Keratinocyte (primary cell): ENCODE results near the gene TMEM208.
A peak's percentile ranks its signal among the peaks of the same experiment; 100 is the strongest.

ENCODE experiments used
- EZH2 ChIP-seq: IDR thresholded peaks from one replicate; pipeline ENCODE4 v1.6.1; 2012; ENCODE audit warnings: inconsistent platforms, mild to moderate bottlenecking, low read length, moderate library complexity
- TF ChIP-seq, protein P1 (sequence below), 3 experiments: IDR thresholded peaks in 1 of 3; conservative IDR thresholded peaks in 1 of 3; optimal IDR thresholded peaks in 1 of 3; 2 replicates in 2 of 3; 3 replicates in 1 of 3; pipeline versions ENCODE3 to v1.5.1; 2011; ENCODE audit warnings: low read length in 3 of 3, mild to moderate bottlenecking in 3 of 3, moderate library complexity in 2 of 3, control low read depth in 1 of 3, inconsistent platforms in 1 of 3; ENCODE audit not compliant: insufficient read depth in 2 of 3; ENCODE audit errors: extremely low read depth in 1 of 3

DNA sequence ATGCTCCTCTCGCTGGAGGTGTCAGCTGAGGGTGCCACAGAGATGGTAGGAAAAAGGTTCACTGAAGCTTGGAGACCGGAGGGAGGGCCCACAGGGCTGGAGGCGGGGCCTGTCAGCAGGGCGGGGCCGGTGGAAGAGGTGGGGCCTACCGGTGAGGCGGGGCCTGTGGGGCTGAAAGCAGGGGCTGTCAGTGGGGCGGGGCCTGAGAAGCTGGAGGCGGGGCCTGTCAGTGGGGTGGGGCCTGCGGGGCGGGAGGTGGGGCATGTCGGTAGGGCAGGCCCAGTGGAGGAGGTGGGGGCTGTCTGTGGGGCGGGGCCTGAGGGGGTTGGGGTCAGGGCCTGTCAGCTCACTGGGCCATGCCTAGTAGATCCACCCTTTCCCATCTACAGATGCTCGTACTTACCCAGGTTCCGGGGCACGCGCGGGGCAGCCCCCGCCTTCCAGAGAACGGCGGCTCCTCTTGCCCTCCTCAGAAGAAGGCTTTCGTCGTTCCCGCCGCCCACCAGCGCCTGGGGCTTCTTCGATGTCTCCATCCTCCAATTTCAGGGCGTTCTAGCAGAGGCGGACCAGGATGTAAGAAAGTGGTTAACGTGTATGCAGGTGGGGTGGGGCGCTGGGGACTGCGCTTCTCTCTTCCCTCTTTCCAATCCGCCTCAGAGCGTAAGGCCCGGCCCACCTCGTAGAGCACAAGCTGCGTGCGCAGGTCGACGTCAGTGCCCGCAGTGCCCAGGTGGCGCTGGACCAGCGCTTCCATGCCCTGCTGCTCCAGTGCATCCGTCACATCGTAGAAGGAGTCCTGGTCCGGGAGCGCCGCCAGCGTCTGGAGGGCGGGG lies 9.8 kb downstream of the TMEM208 start:
- TF ChIP-seq, protein P1, sequence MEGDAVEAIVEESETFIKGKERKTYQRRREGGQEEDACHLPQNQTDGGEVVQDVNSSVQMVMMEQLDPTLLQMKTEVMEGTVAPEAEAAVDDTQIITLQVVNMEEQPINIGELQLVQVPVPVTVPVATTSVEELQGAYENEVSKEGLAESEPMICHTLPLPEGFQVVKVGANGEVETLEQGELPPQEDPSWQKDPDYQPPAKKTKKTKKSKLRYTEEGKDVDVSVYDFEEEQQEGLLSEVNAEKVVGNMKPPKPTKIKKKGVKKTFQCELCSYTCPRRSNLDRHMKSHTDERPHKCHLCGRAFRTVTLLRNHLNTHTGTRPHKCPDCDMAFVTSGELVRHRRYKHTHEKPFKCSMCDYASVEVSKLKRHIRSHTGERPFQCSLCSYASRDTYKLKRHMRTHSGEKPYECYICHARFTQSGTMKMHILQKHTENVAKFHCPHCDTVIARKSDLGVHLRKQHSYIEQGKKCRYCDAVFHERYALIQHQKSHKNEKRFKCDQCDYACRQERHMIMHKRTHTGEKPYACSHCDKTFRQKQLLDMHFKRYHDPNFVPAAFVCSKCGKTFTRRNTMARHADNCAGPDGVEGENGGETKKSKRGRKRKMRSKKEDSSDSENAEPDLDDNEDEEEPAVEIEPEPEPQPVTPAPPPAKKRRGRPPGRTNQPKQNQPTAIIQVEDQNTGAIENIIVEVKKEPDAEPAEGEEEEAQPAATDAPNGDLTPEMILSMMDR (optimal IDR thresholded peaks at IDR 0.05 in 1 of 3, IDR thresholded peaks at IDR 0.05 in 1 of 3, conservative IDR thresholded peaks at IDR 0.05 in 1 of 3; ENCODE audit: extremely low read depth in 1 of 3, insufficient read depth in 2 of 3, low read length in 3 of 3) = peak in 1 of 3 experiments; percentile 17
- no peak for TF ChIP-seq EZH2
